B cell (primary cell): ENCODE results near the gene EIF3A. TPM values are rescaled to one million over a fixed set of nuclear protein-coding genes. Genes with fewer than 3 reads are reported as not detected.
A peak's percentile ranks its signal among the peaks of the same experiment; 100 is the strongest.

Experiments
- ATAC-seq: fragments of 200-7000 bp; cut with Tn5 transposase; one replicate; pipeline ENCODE4 v1.10.0; 2021; ENCODE audit warnings: low read depth, mild to moderate bottlenecking, moderate number of reproducible peaks, moderate library complexity
- CTCF ChIA-PET: fragments of 350-600 bp; sonication (Branson Sonifier 250); formaldehyde crosslinking; loops from one replicate; lab custom pipeline; 2021; ENCODE audit warnings: antibody characterized with exemption, inconsistent platforms; lab: Charles Lee
- POLR2A ChIA-PET: fragments of 350-600 bp; sonication (Branson Sonifier 250); formaldehyde crosslinking; loops from one replicate; lab custom pipeline; 2021; ENCODE audit warnings: antibody characterized with exemption; lab: Charles Lee
- DNase-seq: peaks from one replicate; pipeline ENCODE4 v3.0.0; 2013
- H2AFZ ChIP-seq: 2 replicates; pipeline ENCODE4 v1.6.1; 2012; ENCODE audit warnings: mild to moderate bottlenecking, low read depth, low read length; ENCODE audit not compliant: insufficient read depth, poor library complexity, severe bottlenecking
- H3K27ac ChIP-seq, 2 donors: 1 replicate in 1 of 2; 2 replicates in 1 of 2; pipeline ENCODE4 v1.5.1; 2012 to 2013; ENCODE audit warnings: low read length in 2 of 2, mild to moderate bottlenecking in 2 of 2, moderate library complexity in 1 of 2
- H3K27me3 ChIP-seq, 4 experiments: fragments of 200-600 bp in 1 of 4; sonication (generic) in 1 of 4; replicated peaks in 1 of 4; 1 replicate in 2 of 4; 2 replicates in 2 of 4; pipeline versions ENCODE4 v1.6.1 to v1.7.0; 2013 to 2016; ENCODE audit warnings: low read length in 3 of 4, mild to moderate bottlenecking in 2 of 4, mixed read lengths in 1 of 4, moderate library complexity in 1 of 4; ENCODE audit not compliant: insufficient read depth in 4 of 4, control insufficient read depth in 3 of 4; ENCODE audit errors: control extremely low read depth in 1 of 4
- H3K36me3 ChIP-seq, 2 experiments: replicated peaks in 1 of 2; 1 replicate in 1 of 2; 2 replicates in 1 of 2; pipeline versions ENCODE4 v1.6.1 to v1.7.1; 2013; ENCODE audit warnings: low read length in 1 of 2; ENCODE audit not compliant: insufficient read depth in 2 of 2, control insufficient read depth in 1 of 2; ENCODE audit errors: control extremely low read depth in 1 of 2, extremely low read depth in 1 of 2
- H3K4me1 ChIP-seq, 2 donors: fragments of 200-600 bp in 1 of 2; sonication (generic) in 1 of 2; 1 replicate in 1 of 2; 2 replicates in 1 of 2; pipeline versions ENCODE4 v1.5.1 to v1.6.1; 2013 to 2017; ENCODE audit warnings: low read length in 2 of 2; ENCODE audit not compliant: control insufficient read depth in 2 of 2, insufficient read depth in 2 of 2
- H3K4me2 ChIP-seq: replicated peaks from 2 replicates; pipeline ENCODE3; 2012; ENCODE audit warnings: mild to moderate bottlenecking, low read depth, low read length; ENCODE audit not compliant: poor library complexity, severe bottlenecking
- H3K4me3 ChIP-seq, 5 experiments: fragments of 200-600 bp in 1 of 5; sonication (generic) in 1 of 5; 1 replicate in 3 of 5; 2 replicates in 2 of 5; pipeline versions ENCODE4 v1.5.1 to v1.7.0; 2011 to 2016; ENCODE audit warnings: low read length in 4 of 5, mild to moderate bottlenecking in 4 of 5, low read depth in 2 of 5, control low read depth in 1 of 5, moderate library complexity in 1 of 5; ENCODE audit not compliant: insufficient read depth in 1 of 5; ENCODE audit errors: control extremely low read depth in 1 of 5, extremely low read depth in 1 of 5
- H3K79me2 ChIP-seq: fragments of 200-600 bp; sonication (generic); one replicate; pipeline ENCODE4 v1.6.0; 2016; ENCODE audit warnings: low read length; ENCODE audit not compliant: control insufficient read depth, insufficient read depth
- H3K9ac ChIP-seq: fragments of 200-600 bp; sonication (generic); 2 replicates; pipeline ENCODE4 v1.6.1; 2017; ENCODE audit warnings: mild to moderate bottlenecking, low read length, moderate library complexity
- H3K9me3 ChIP-seq, 3 donors: one replicate each; pipeline versions ENCODE4 v1.6.1 to v1.7.1; 2013; ENCODE audit warnings: low read length in 2 of 3; ENCODE audit not compliant: control insufficient read depth in 2 of 3, insufficient read depth in 1 of 3; ENCODE audit errors: control extremely low read depth in 1 of 3
- H4K20me1 ChIP-seq: 2 replicates; pipeline ENCODE4 v1.6.0; 2012; ENCODE audit warnings: mild to moderate bottlenecking, low read length; ENCODE audit not compliant: insufficient read depth, control insufficient read depth, poor library complexity, severe bottlenecking
- H3K27ac Mint-ChIP-seq: one replicate; pipeline ENCODE4 v1.8.0; 2021; ENCODE audit warnings: mixed read lengths
- H3K27me3 Mint-ChIP-seq: one replicate; pipeline ENCODE4 v1.8.0; 2021; ENCODE audit warnings: mixed read lengths
- H3K4me1 Mint-ChIP-seq: one replicate; pipeline ENCODE4 v1.8.0; 2021; ENCODE audit warnings: mixed read lengths
- H3K4me3 Mint-ChIP-seq: one replicate; pipeline ENCODE4 v1.8.0; 2021; ENCODE audit warnings: mixed read lengths
- H3K9me3 Mint-ChIP-seq: one replicate; pipeline ENCODE4 v1.8.0; 2022; ENCODE audit warnings: mixed read lengths; ENCODE audit not compliant: insufficient read depth
- EZH2 ChIP-seq: IDR thresholded peaks from 2 replicates; pipeline ENCODE4 v1.6.1; 2012; ENCODE audit warnings: borderline replicate concordance, low read depth, mild to moderate bottlenecking, moderate library complexity, low read length; ENCODE audit not compliant: insufficient read depth, poor library complexity, severe bottlenecking
- WGBS: methylation state at CpG from one replicate; pipeline ENCODE4 v1.1.5; 2013; ENCODE audit warnings: missing lambda C conversion rate; ENCODE audit not compliant: insufficient coverage; 5-methylcytosine and 5-hydroxymethylcytosine counted together
- intact Hi-C: fragments of 100-400 bp; cut with micrococcal nuclease; formaldehyde crosslinking; loops from one replicate; pipeline ENCODE4 v1.10.0; 2022
- polyA plus RNA-seq: library from polyadenylated mRNA; depleted of rRNA; stranded (reverse); fragments of >200 nt; gene quantifications from 2 replicates; pipeline ENCODE4 v1.2.3, GENCODE V29; 2012
- total RNA-seq, 2 donors: library from RNA; stranded (reverse); fragments of 120-200 nt in 1 of 2; gene quantifications; 1 replicate in 1 of 2; 2 replicates in 1 of 2; pipeline versions ENCODE4 v1.2.3 to v1.2.4, GENCODE V29; 2013 to 2022
- TF ChIP-seq, protein P1 (sequence below): fragments of 200-600 bp; IDR thresholded peaks from one replicate; pipeline ENCODE4 v1.8.0; 2022; ENCODE audit warnings: antibody characterized with exemption, mild to moderate bottlenecking

Gene EIF3A
- total and polyA plus RNA-seq, 2 donors (not counting 1 experiment from before 2014, with no cell fraction given), result 8.8 to 94.5 TPM

DNA sequence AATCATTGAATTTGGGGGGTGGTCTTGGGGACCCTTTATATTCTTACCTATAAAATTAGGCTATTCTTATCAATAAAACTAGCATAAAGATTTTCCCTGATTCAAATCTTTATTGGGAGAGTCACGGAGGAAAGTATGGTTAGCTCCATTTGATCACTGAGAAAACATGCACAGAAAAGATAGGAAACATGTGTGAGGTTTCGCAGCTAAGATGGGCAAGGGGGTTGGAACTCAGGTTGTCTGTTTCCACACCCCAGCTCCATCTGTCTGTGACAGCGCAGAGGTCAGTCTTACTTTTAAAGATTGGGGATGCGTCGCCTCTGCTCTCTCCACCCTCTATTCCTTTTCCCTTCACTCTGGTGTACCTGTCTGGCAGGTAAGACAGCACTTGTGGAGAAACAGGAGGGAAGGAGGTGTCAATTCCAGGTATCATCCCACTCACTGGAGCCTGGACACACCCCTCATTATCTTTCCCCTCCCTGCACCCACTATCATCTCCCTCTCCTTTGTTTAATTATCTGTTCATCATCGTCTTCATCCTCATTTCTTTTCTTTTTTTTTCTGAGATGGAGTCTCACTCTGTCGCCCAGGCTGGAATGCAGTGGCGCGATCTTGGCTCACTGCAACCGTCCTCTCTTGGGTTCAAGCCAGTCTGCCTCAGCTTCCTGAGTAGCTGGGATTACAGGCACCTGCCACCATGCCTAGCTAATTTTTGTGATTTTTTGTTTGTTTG, 20.9 kb upstream of the EIF3A start:
- H3K27ac Mint-ChIP-seq, result peak overlapping the region; percentile 74
- intact Hi-C loops, result loop anchor here (2.0 to 5.0 kb wide), 3 partner anchors 77 to 771 kb away; partner anchors contain the start of genes BAG3, MCMBP and PRDX3

More for the DNA sequence above, 20.9 kb upstream of the EIF3A start:
- no peaks in the 10 kb centered on the region for H3K9me3 Mint-ChIP-seq
- ChIA-PET POLR2A (interaction anchor here (1.2 kb wide), 1 partner anchor 10 kb away, joined by 9 read pairs; no protein-coding TSS in a partner anchor), CTCF (no interaction called here)
- H3K27me3 Mint-ChIP-seq, result no peaks in the 10 kb centered on the region
- no peak overlapping the region for H3K4me3 Mint-ChIP-seq
- Histone ChIP-seq H3K79me2 (peaks cover 7% of the 10 kb centered on the region), H3K4me2 (no peak overlapping the region), H3K27me3 (no peaks in the 10 kb centered on the region), H4K20me1 (peaks cover 8% of the 10 kb centered on the region), H3K36me3 (no peaks in the 10 kb centered on the region), H3K27ac (no peak overlapping the region), H3K9ac (no peak overlapping the region), H2AFZ (no peak overlapping the region), H3K9me3 (no peaks in the 10 kb centered on the region), H3K4me3 (no peak overlapping the region), H3K4me1 (peaks cover 6 to 12% of the 10 kb centered on the region in 2 donors)
- H3K4me1 Mint-ChIP-seq, result peaks cover 10% of the 10 kb centered on the region
- WGBS, result 91% methylated on average over 6 of the region's 10 CpGs
- DNase-seq (no peak), ATAC-seq (no peak)
- no peak for TF ChIP-seq EZH2
- TF ChIP-seq, protein P1, sequence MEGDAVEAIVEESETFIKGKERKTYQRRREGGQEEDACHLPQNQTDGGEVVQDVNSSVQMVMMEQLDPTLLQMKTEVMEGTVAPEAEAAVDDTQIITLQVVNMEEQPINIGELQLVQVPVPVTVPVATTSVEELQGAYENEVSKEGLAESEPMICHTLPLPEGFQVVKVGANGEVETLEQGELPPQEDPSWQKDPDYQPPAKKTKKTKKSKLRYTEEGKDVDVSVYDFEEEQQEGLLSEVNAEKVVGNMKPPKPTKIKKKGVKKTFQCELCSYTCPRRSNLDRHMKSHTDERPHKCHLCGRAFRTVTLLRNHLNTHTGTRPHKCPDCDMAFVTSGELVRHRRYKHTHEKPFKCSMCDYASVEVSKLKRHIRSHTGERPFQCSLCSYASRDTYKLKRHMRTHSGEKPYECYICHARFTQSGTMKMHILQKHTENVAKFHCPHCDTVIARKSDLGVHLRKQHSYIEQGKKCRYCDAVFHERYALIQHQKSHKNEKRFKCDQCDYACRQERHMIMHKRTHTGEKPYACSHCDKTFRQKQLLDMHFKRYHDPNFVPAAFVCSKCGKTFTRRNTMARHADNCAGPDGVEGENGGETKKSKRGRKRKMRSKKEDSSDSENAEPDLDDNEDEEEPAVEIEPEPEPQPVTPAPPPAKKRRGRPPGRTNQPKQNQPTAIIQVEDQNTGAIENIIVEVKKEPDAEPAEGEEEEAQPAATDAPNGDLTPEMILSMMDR, result no peak
